Measurements from ENCODE around the gene PDZRN3. TPM values are rescaled to one million over a fixed set of nuclear protein-coding genes. Genes with fewer than 3 reads are reported as not detected.

The PDZRN3 gene
- total RNA-seq, 4 donors from 2014 or later, result 227 to 305 (median 265) TPM

- Histone ChIP-seq H3K4me1 (peaks cover 5 to 91% (median 15%) of the 10 kb centered on the region in 3 donors), H3K36me3 (no peaks in the 10 kb centered on the region), H3K9me3 (no peaks in the 10 kb centered on the region), H3K27ac (no peak overlapping the region), H3K4me3 (no peak overlapping the region), H3K27me3 (no peaks in the 10 kb centered on the region)
- 46 to 66% methylated on average over 3 to 4 of the region's 4 CpGs for WGBS, 2 donors (ENCODE audit: low coverage in 1 of 2)
- ATAC-seq, result no peak
- TF ChIP-seq POLR2A (IDR thresholded peaks at IDR 0.05) (no peak), EP300 (IDR thresholded peaks at IDR 0.05) (no peak), CTCF (IDR thresholded peaks at IDR 0.05) (no peak), POLR2AphosphoS5 (IDR thresholded peaks at IDR 0.05) (no peak)
Measured at GRCh38 chr3:73449774-73450173, 175.0 kb downstream of the PDZRN3 start.

- WGBS, 2 donors (ENCODE audit: low coverage in 1 of 2), result 26 to 60% methylated on average over 4 of the region's 4 CpGs
- Histone ChIP-seq H3K4me3 (no peak overlapping the region), H3K27ac (no peak overlapping the region), H3K9me3 (no peaks in the 10 kb centered on the region), H3K4me1 (peaks cover 5 to 85% (median 9%) of the 10 kb centered on the region in 3 donors), H3K27me3 (no peaks in the 10 kb centered on the region), H3K36me3 (no peaks in the 10 kb centered on the region)
- no peak for ATAC-seq
- no peak for TF ChIP-seq POLR2AphosphoS5 (IDR thresholded peaks at IDR 0.05)
- TF ChIP-seq EP300 (IDR thresholded peaks at IDR 0.05), result no peak
- no peak for TF ChIP-seq POLR2A (IDR thresholded peaks at IDR 0.05)
- TF ChIP-seq CTCF (IDR thresholded peaks at IDR 0.05), result no peak
Measured at GRCh38 chr3:73448761-73449301, 175.9 kb downstream of the PDZRN3 start.

GRCh38 chr3:73448041-73448440 lies 176.7 kb downstream of the PDZRN3 start:
- no peak for ATAC-seq

GRCh38 chr3:73447111-73447510 lies 177.6 kb downstream of the PDZRN3 start:
- WGBS, 2 donors (ENCODE audit: low coverage in 1 of 2), result 36 to 59% methylated on average over 3 to 6 of the region's 6 CpGs
- no peak for TF ChIP-seq POLR2A (IDR thresholded peaks at IDR 0.05)
- no peak for TF ChIP-seq POLR2AphosphoS5 (IDR thresholded peaks at IDR 0.05)
- no peak for TF ChIP-seq EP300 (IDR thresholded peaks at IDR 0.05)
- TF ChIP-seq CTCF (IDR thresholded peaks at IDR 0.05), result no peak
- peaks cover 5 to 86% (median 5%) of the 10 kb centered on the region in 3 donors for H3K4me1 ChIP-seq
- H3K27me3 ChIP-seq, result no peaks in the 10 kb centered on the region
- no peak for ATAC-seq
- H3K9me3 ChIP-seq, result no peaks in the 10 kb centered on the region
- H3K4me3 ChIP-seq, result no peak overlapping the region
- H3K36me3 ChIP-seq, result no peaks in the 10 kb centered on the region
- no peak overlapping the region for H3K27ac ChIP-seq

More at GRCh38 chr3:73448041-73448440, 176.7 kb downstream of the PDZRN3 start:
- Histone ChIP-seq H3K9me3 (no peaks in the 10 kb centered on the region), H3K27me3 (no peaks in the 10 kb centered on the region), H3K36me3 (no peaks in the 10 kb centered on the region), H3K4me3 (no peak overlapping the region), H3K4me1 (peaks cover 5 to 82% (median 9%) of the 10 kb centered on the region in 3 donors), H3K27ac (no peak overlapping the region)
- TF ChIP-seq POLR2A (IDR thresholded peaks at IDR 0.05), result no peak
- TF ChIP-seq CTCF (IDR thresholded peaks at IDR 0.05), result no peak
- TF ChIP-seq POLR2AphosphoS5 (IDR thresholded peaks at IDR 0.05), result no peak
- TF ChIP-seq EP300 (IDR thresholded peaks at IDR 0.05), result no peak
- WGBS, 2 donors (ENCODE audit: low coverage in 1 of 2), result 53 to 60% methylated on average over 1 to 2 of the region's 2 CpGs

GRCh38 chr3:73446467-73447110 lies 178.2 kb downstream of the PDZRN3 start:
- Histone ChIP-seq H3K27ac (no peak overlapping the region), H3K27me3 (no peaks in the 10 kb centered on the region), H3K36me3 (no peaks in the 10 kb centered on the region), H3K9me3 (no peaks in the 10 kb centered on the region), H3K4me1 (peaks cover 3 to 86% (median 5%) of the 10 kb centered on the region in 3 donors), H3K4me3 (no peak overlapping the region)
- no peak for ATAC-seq
- TF ChIP-seq POLR2A (IDR thresholded peaks at IDR 0.05), result no peak
- TF ChIP-seq POLR2AphosphoS5 (IDR thresholded peaks at IDR 0.05), result no peak
- no peak for TF ChIP-seq EP300 (IDR thresholded peaks at IDR 0.05)
- TF ChIP-seq CTCF (IDR thresholded peaks at IDR 0.05), result no peak
- WGBS, 2 donors (ENCODE audit: low coverage in 1 of 2), result 58 to 86% methylated on average over 8 to 10 of the region's 10 CpGs
